GM21381 (cell line): ENCODE results near the gene APP.
A peak's percentile ranks its signal among the peaks of the same experiment; 100 is the strongest.

ENCODE experiments used
- ATAC-seq: cut with Tn5 transposase; IDR thresholded peaks from one replicate; pipeline ENCODE4 v1.9.1; 2021; ENCODE audit warnings: mild to moderate bottlenecking, moderate library complexity; ENCODE audit not compliant: unreplicated experiment

APP gene

GRCh38 chr21:26130249-26130881, 40.2 kb downstream of the APP start:
- no peak for ATAC-seq

GRCh38 chr21:26127918-26128317, 42.7 kb downstream of the APP start:
- ATAC-seq: no peak

GRCh38 chr21:26127073-26127814, 43.3 kb downstream of the APP start:
- ATAC-seq: no peak

GRCh38 chr21:26126168-26126553, 44.4 kb downstream of the APP start:
- no peak for ATAC-seq

GRCh38 chr21:26125433-26126167, 45.0 kb downstream of the APP start:
- ATAC-seq: no peak

GRCh38 chr21:26124896-26125295, 45.7 kb downstream of the APP start:
- no peak for ATAC-seq

- no peak for ATAC-seq
These were observed 46.1 kb downstream of the APP start for GRCh38 chr21:26124421-26124833.

GRCh38 chr21:26123012-26123411, 47.6 kb downstream of the APP start:
- ATAC-seq: no peak

GRCh38 chr21:26120828-26121227, 49.7 kb downstream of the APP start:
- ATAC-seq: no peak

GRCh38 chr21:26119906-26120305, 50.7 kb downstream of the APP start:
- no peak for ATAC-seq

GRCh38 chr21:26118938-26119540, 51.5 kb downstream of the APP start:
- ATAC-seq: no peak

GRCh38 chr21:26117972-26118367, 52.6 kb downstream of the APP start:
- no peak for ATAC-seq

- peak; percentile 57 for ATAC-seq
These were observed 53.1 kb downstream of the APP start for GRCh38 chr21:26117324-26117971.

- no peak for ATAC-seq
These were observed 54.0 kb downstream of the APP start for GRCh38 chr21:26116456-26117011.

- no peak for ATAC-seq
These were observed 54.7 kb downstream of the APP start for GRCh38 chr21:26115899-26116298.

- ATAC-seq: no peak
These were observed 55.3 kb downstream of the APP start for GRCh38 chr21:26115305-26115704.

- ATAC-seq: no peak
These were observed 57.6 kb downstream of the APP start for GRCh38 chr21:26112975-26113374.

- ATAC-seq: no peak
These were observed 58.3 kb downstream of the APP start for GRCh38 chr21:26112127-26112742.

- ATAC-seq: no peak
These were observed 59.9 kb downstream of the APP start for GRCh38 chr21:26110715-26111114.

- ATAC-seq: no peak
These were observed 63.1 kb downstream of the APP start for GRCh38 chr21:26107429-26107828.
